Measurements from ENCODE around the gene RAVER1.
"Not testable (repeated sequence)": the region's sequence is repeated elsewhere in the genome, so short reads cannot be mapped to it uniquely, and the experiment has no call there.

RAVER1 gene

GRCh38 chr19:10332965-10333757 lies at the start of gene RAVER1:
Gene RAVER1, minus strand, starts transcription at chr19:10333529. Its CDS starts 22 bp downstream, at chr19:10333507.
- DNase-seq = peak; percentile 97 to 98

GRCh38 chr19:10383223-10383499 lies 49.8 kb upstream of the RAVER1 start:
- not testable (repeated sequence) for DNase-seq

GRCh38 chr19:10380313-10381102 lies 47.2 kb upstream of the RAVER1 start, which contains the start of gene TYK2:
Gene TYK2, minus strand, starts transcription at chr19:10380572. Its CDS starts 2,166 bp downstream, at chr19:10378406.
- peak; percentile 98 to 99 for DNase-seq

- no peak for DNase-seq
Observed at GRCh38 chr19:10379880-10380312, 46.6 kb upstream of the RAVER1 start.

GRCh38 chr19:10378124-10378523 lies 44.8 kb upstream of the RAVER1 start:
- no peak for DNase-seq

GRCh38 chr19:10377140-10377640 lies 43.9 kb upstream of the RAVER1 start:
- not testable (repeated sequence) for DNase-seq

- no peak for DNase-seq
Observed at GRCh38 chr19:10374931-10375330, 41.6 kb upstream of the RAVER1 start.

- DNase-seq = no peak
Observed at GRCh38 chr19:10372690-10373089, 39.4 kb upstream of the RAVER1 start.

GRCh38 chr19:10368101-10368803 lies 34.9 kb upstream of the RAVER1 start:
- no peak for DNase-seq

- not testable (repeated sequence) for DNase-seq
Observed at GRCh38 chr19:10366950-10367512, 33.7 kb upstream of the RAVER1 start.

GRCh38 chr19:10365518-10365917 lies 32.2 kb upstream of the RAVER1 start:
- no peak for DNase-seq

- no peak for DNase-seq
Observed at GRCh38 chr19:10364644-10365043, 31.3 kb upstream of the RAVER1 start.

- no peak for DNase-seq
Observed at GRCh38 chr19:10363789-10364281, 30.5 kb upstream of the RAVER1 start.

- DNase-seq = no peak
Observed at GRCh38 chr19:10362259-10362658, 28.9 kb upstream of the RAVER1 start.

- no peak for DNase-seq
Observed at GRCh38 chr19:10361569-10362011, 28.3 kb upstream of the RAVER1 start.

- no peak for DNase-seq
Observed at GRCh38 chr19:10356431-10356830, 23.1 kb upstream of the RAVER1 start.

GRCh38 chr19:10353793-10354391 lies 20.6 kb upstream of the RAVER1 start:
- peak; percentile 80 for DNase-seq

GRCh38 chr19:10352764-10353671 lies 19.7 kb upstream of the RAVER1 start:
- peak in 1 of 2 experiments; percentile 30 for DNase-seq

GRCh38 chr19:10346509-10346908 lies 13.2 kb upstream of the RAVER1 start:
- DNase-seq = no peak

GRCh38 chr19:10344780-10345179 lies 11.5 kb upstream of the RAVER1 start:
- DNase-seq = no peak

- DNase-seq = no peak
Observed at GRCh38 chr19:10343495-10343894, 10.2 kb upstream of the RAVER1 start.

All from activated T-cell treated with anti-CD3 and anti-CD28 coated beads, Interleukin-2, amount 50 U/mL, for 48 hours (primary cell).